ENCODE results near the gene KNTC1. TPM values are rescaled to one million over a fixed set of nuclear protein-coding genes. Genes with fewer than 3 reads are reported as not detected.

The KNTC1 gene
- polyA plus RNA-seq, 4 donors = 1.9 to 34.1 (median 8.8) TPM

- Histone ChIP-seq H3K4me3 (ENCODE audit: low read depth in 1 of 3, low read length in 3 of 3) (peak overlapping the region; percentile 43 to 69 (median 65)), H3K27me3 (ENCODE audit: control insufficient read depth in 3 of 3, insufficient read depth in 3 of 3, low read length in 3 of 3) (no peaks in the 10 kb centered on the region), H3K4me1 (ENCODE audit: control insufficient read depth in 3 of 3, insufficient read depth in 2 of 3, low read depth in 1 of 3, low read length in 2 of 3) (peaks cover 0 to 8% (median 6%) of the 10 kb centered on the region in 3 donors), H3K36me3 (ENCODE audit: control insufficient read depth in 3 of 3, insufficient read depth in 2 of 3, low read depth in 1 of 3, low read length in 3 of 3) (peaks cover 0 to 7% (median 3%) of the 10 kb centered on the region in 3 donors), H3K27ac (ENCODE audit: low read depth in 1 of 3, low read length in 2 of 3) (peak overlapping the region in 2 of 3 donors; percentile 65 to 84), H3K9me3 (ENCODE audit: control insufficient read depth in 2 of 2, insufficient read depth in 1 of 2, low read depth in 1 of 2, low read length in 1 of 2) (no peaks in the 10 kb centered on the region)
- FAIRE-seq (no peak), DNase-seq (peak; percentile 49 to 50)
- WGBS, 3 donors = 0 to 1% (median 0%) methylated on average over 21 of the region's 21 CpGs
Observed at GRCh38 chr12:122527478-122527944, 462 bp downstream of the KNTC1 start.

GRCh38 chr12:122528582-122528981, 1.5 kb downstream of the KNTC1 start:
- WGBS, 3 donors = 94% methylated on average over 7 of the region's 7 CpGs
- no peak overlapping the region for H3K27ac ChIP-seq (ENCODE audit: low read depth in 1 of 3, low read length in 2 of 3)
- no peak overlapping the region for H3K4me3 ChIP-seq (ENCODE audit: low read depth in 1 of 3, low read length in 3 of 3)
- FAIRE-seq (no peak), DNase-seq (no peak)
- no peaks in the 10 kb centered on the region for H3K9me3 ChIP-seq (ENCODE audit: control insufficient read depth in 2 of 2, insufficient read depth in 1 of 2, low read depth in 1 of 2, low read length in 1 of 2)
- peaks cover 0 to 5% (median 0%) of the 10 kb centered on the region in 3 donors for H3K4me1 ChIP-seq (ENCODE audit: control insufficient read depth in 3 of 3, insufficient read depth in 2 of 3, low read depth in 1 of 3, low read length in 2 of 3)
- no peaks in the 10 kb centered on the region for H3K27me3 ChIP-seq (ENCODE audit: control insufficient read depth in 3 of 3, insufficient read depth in 3 of 3, low read length in 3 of 3)
- H3K36me3 ChIP-seq (ENCODE audit: control insufficient read depth in 3 of 3, insufficient read depth in 2 of 3, low read depth in 1 of 3, low read length in 3 of 3) = peaks cover 0 to 8% (median 3%) of the 10 kb centered on the region in 3 donors

- Histone ChIP-seq H3K4me3 (ENCODE audit: low read depth in 1 of 3, low read length in 3 of 3) (no peak overlapping the region), H3K9me3 (ENCODE audit: control insufficient read depth in 2 of 2, insufficient read depth in 1 of 2, low read depth in 1 of 2, low read length in 1 of 2) (no peaks in the 10 kb centered on the region), H3K36me3 (ENCODE audit: control insufficient read depth in 3 of 3, insufficient read depth in 2 of 3, low read depth in 1 of 3, low read length in 3 of 3) (peaks cover 0 to 9% (median 3%) of the 10 kb centered on the region in 3 donors), H3K27me3 (ENCODE audit: control insufficient read depth in 3 of 3, insufficient read depth in 3 of 3, low read length in 3 of 3) (no peaks in the 10 kb centered on the region), H3K27ac (ENCODE audit: low read depth in 1 of 3, low read length in 2 of 3) (no peak overlapping the region), H3K4me1 (ENCODE audit: control insufficient read depth in 3 of 3, insufficient read depth in 2 of 3, low read depth in 1 of 3, low read length in 2 of 3) (peaks cover 0 to 5% (median 0%) of the 10 kb centered on the region in 3 donors)
- FAIRE-seq (no peak), DNase-seq (no peak)
- WGBS, 3 donors = 87 to 98% (median 93%) methylated on average over 6 of the region's 6 CpGs
Observed at GRCh38 chr12:122528992-122529391, 1.9 kb downstream of the KNTC1 start.

GRCh38 chr12:122533856-122534255, 6.8 kb downstream of the KNTC1 start:
- Histone ChIP-seq H3K4me1 (ENCODE audit: control insufficient read depth in 3 of 3, insufficient read depth in 2 of 3, low read depth in 1 of 3, low read length in 2 of 3) (no peaks in the 10 kb centered on the region), H3K9me3 (ENCODE audit: control insufficient read depth in 2 of 2, insufficient read depth in 1 of 2, low read depth in 1 of 2, low read length in 1 of 2) (no peaks in the 10 kb centered on the region), H3K27ac (ENCODE audit: low read depth in 1 of 3, low read length in 2 of 3) (no peak overlapping the region), H3K36me3 (ENCODE audit: control insufficient read depth in 3 of 3, insufficient read depth in 2 of 3, low read depth in 1 of 3, low read length in 3 of 3) (peaks cover 0 to 32% (median 4%) of the 10 kb centered on the region in 3 donors), H3K27me3 (ENCODE audit: control insufficient read depth in 3 of 3, insufficient read depth in 3 of 3, low read length in 3 of 3) (no peaks in the 10 kb centered on the region), H3K4me3 (ENCODE audit: low read depth in 1 of 3, low read length in 3 of 3) (no peak overlapping the region)
- DNase-seq = no peak
- no peak for FAIRE-seq
- WGBS, 3 donors = 93 to 99% (median 96%) methylated on average over 2 of the region's 2 CpGs

GRCh38 chr12:122537021-122537420, 10.0 kb downstream of the KNTC1 start:
- no peak for FAIRE-seq
- Histone ChIP-seq H3K36me3 (ENCODE audit: control insufficient read depth in 3 of 3, insufficient read depth in 2 of 3, low read depth in 1 of 3, low read length in 3 of 3) (peaks cover 0 to 39% (median 4%) of the 10 kb centered on the region in 3 donors), H3K27me3 (ENCODE audit: control insufficient read depth in 3 of 3, insufficient read depth in 3 of 3, low read length in 3 of 3) (no peaks in the 10 kb centered on the region), H3K9me3 (ENCODE audit: control insufficient read depth in 2 of 2, insufficient read depth in 1 of 2, low read depth in 1 of 2, low read length in 1 of 2) (no peaks in the 10 kb centered on the region), H3K4me3 (ENCODE audit: low read depth in 1 of 3, low read length in 3 of 3) (no peak overlapping the region), H3K27ac (ENCODE audit: low read depth in 1 of 3, low read length in 2 of 3) (no peak overlapping the region), H3K4me1 (ENCODE audit: control insufficient read depth in 3 of 3, insufficient read depth in 2 of 3, low read depth in 1 of 3, low read length in 2 of 3) (no peaks in the 10 kb centered on the region)
- no peak for DNase-seq
- WGBS, 3 donors = 97 to 98% (median 97%) methylated on average over 4 of the region's 4 CpGs

GRCh38 chr12:122538496-122538895, 11.4 kb downstream of the KNTC1 start:
- Histone ChIP-seq H3K27me3 (ENCODE audit: control insufficient read depth in 3 of 3, insufficient read depth in 3 of 3, low read length in 3 of 3) (no peaks in the 10 kb centered on the region), H3K4me3 (ENCODE audit: low read depth in 1 of 3, low read length in 3 of 3) (no peak overlapping the region), H3K4me1 (ENCODE audit: control insufficient read depth in 3 of 3, insufficient read depth in 2 of 3, low read depth in 1 of 3, low read length in 2 of 3) (no peaks in the 10 kb centered on the region), H3K9me3 (ENCODE audit: control insufficient read depth in 2 of 2, insufficient read depth in 1 of 2, low read depth in 1 of 2, low read length in 1 of 2) (no peaks in the 10 kb centered on the region), H3K36me3 (ENCODE audit: control insufficient read depth in 3 of 3, insufficient read depth in 2 of 3, low read depth in 1 of 3, low read length in 3 of 3) (peaks cover 0 to 39% (median 4%) of the 10 kb centered on the region in 3 donors), H3K27ac (ENCODE audit: low read depth in 1 of 3, low read length in 2 of 3) (no peak overlapping the region)
- whole genome bisulfite sequencing, 3 donors = 91 to 95% (median 94%) methylated on average over 5 of the region's 5 CpGs
- FAIRE-seq (no peak), DNase-seq (no peak)

- Histone ChIP-seq H3K36me3 (ENCODE audit: control insufficient read depth in 3 of 3, insufficient read depth in 2 of 3, low read depth in 1 of 3, low read length in 3 of 3) (peaks cover 0 to 39% (median 2%) of the 10 kb centered on the region in 3 donors), H3K4me1 (ENCODE audit: control insufficient read depth in 3 of 3, insufficient read depth in 2 of 3, low read depth in 1 of 3, low read length in 2 of 3) (no peaks in the 10 kb centered on the region), H3K27me3 (ENCODE audit: control insufficient read depth in 3 of 3, insufficient read depth in 3 of 3, low read length in 3 of 3) (no peaks in the 10 kb centered on the region), H3K9me3 (ENCODE audit: control insufficient read depth in 2 of 2, insufficient read depth in 1 of 2, low read depth in 1 of 2, low read length in 1 of 2) (no peaks in the 10 kb centered on the region), H3K4me3 (ENCODE audit: low read depth in 1 of 3, low read length in 3 of 3) (no peak overlapping the region), H3K27ac (ENCODE audit: low read depth in 1 of 3, low read length in 2 of 3) (no peak overlapping the region)
- FAIRE-seq (no peak), DNase-seq (no peak)
- whole genome bisulfite sequencing, 3 donors = 89 to 90% (median 90%) methylated on average over 2 of the region's 2 CpGs
Observed at GRCh38 chr12:122544537-122544936, 17.5 kb downstream of the KNTC1 start.

- no peak for FAIRE-seq
- H3K4me1 ChIP-seq (ENCODE audit: control insufficient read depth in 3 of 3, insufficient read depth in 2 of 3, low read depth in 1 of 3, low read length in 2 of 3) = no peaks in the 10 kb centered on the region
- DNase-seq = no peak
- H3K4me3 ChIP-seq (ENCODE audit: low read depth in 1 of 3, low read length in 3 of 3) = no peak overlapping the region
- H3K36me3 ChIP-seq (ENCODE audit: control insufficient read depth in 3 of 3, insufficient read depth in 2 of 3, low read depth in 1 of 3, low read length in 3 of 3) = peaks cover 0 to 35% (median 2%) of the 10 kb centered on the region in 3 donors
- no peaks in the 10 kb centered on the region for H3K9me3 ChIP-seq (ENCODE audit: control insufficient read depth in 2 of 2, insufficient read depth in 1 of 2, low read depth in 1 of 2, low read length in 1 of 2)
- H3K27ac ChIP-seq (ENCODE audit: low read depth in 1 of 3, low read length in 2 of 3) = no peak overlapping the region
- no peaks in the 10 kb centered on the region for H3K27me3 ChIP-seq (ENCODE audit: control insufficient read depth in 3 of 3, insufficient read depth in 3 of 3, low read length in 3 of 3)
- WGBS, 3 donors = 94 to 97% (median 95%) methylated on average over 2 of the region's 2 CpGs
Observed at GRCh38 chr12:122545855-122546254, 18.8 kb downstream of the KNTC1 start.

- no peaks in the 10 kb centered on the region for H3K4me1 ChIP-seq (ENCODE audit: control insufficient read depth in 3 of 3, insufficient read depth in 2 of 3, low read depth in 1 of 3, low read length in 2 of 3)
- H3K27ac ChIP-seq (ENCODE audit: low read depth in 1 of 3, low read length in 2 of 3) = no peak overlapping the region
- no peak overlapping the region for H3K4me3 ChIP-seq (ENCODE audit: low read depth in 1 of 3, low read length in 3 of 3)
- FAIRE-seq (no peak), DNase-seq (no peak)
- H3K27me3 ChIP-seq (ENCODE audit: control insufficient read depth in 3 of 3, insufficient read depth in 3 of 3, low read length in 3 of 3) = no peaks in the 10 kb centered on the region
- WGBS, 3 donors = 78 to 87% (median 84%) methylated on average over 5 of the region's 5 CpGs
- peaks cover 0 to 39% (median 2%) of the 10 kb centered on the region in 3 donors for H3K36me3 ChIP-seq (ENCODE audit: control insufficient read depth in 3 of 3, insufficient read depth in 2 of 3, low read depth in 1 of 3, low read length in 3 of 3)
- H3K9me3 ChIP-seq (ENCODE audit: control insufficient read depth in 2 of 2, insufficient read depth in 1 of 2, low read depth in 1 of 2, low read length in 1 of 2) = no peaks in the 10 kb centered on the region
Observed at GRCh38 chr12:122547330-122547729, 20.3 kb downstream of the KNTC1 start.

All from small intestine (tissue), 7 donors.